IMR-90 (cell line): ENCODE results near the gene AUTS2. TPM values are rescaled to one million over a fixed set of nuclear protein-coding genes. Genes with fewer than 3 reads are reported as not detected.

ENCODE experiments used
- ATAC-seq: fragments of 200-7000 bp; cut with Tn5 transposase; 2 replicates; pipeline ENCODE4 v1.9.1; 2020; ENCODE audit warnings: low read depth, mild to moderate bottlenecking, moderate library complexity
- BruUV-seq: library from RNA; stranded (reverse); fragments of 400-500 nt; replicated peaks from 2 replicates; lab custom pipeline; 2021; lab: Mats Ljungman, UMichigan
- CTCF ChIA-PET: fragments of 300-600 bp; formaldehyde crosslinking; extraction: SDS; loops from one replicate; lab custom pipeline; 2021; ENCODE audit warnings: antibody characterized with exemption; lab: Yijun Ruan, JAX
- POLR2A ChIA-PET: fragments of 300-600 bp; sonication (Branson Sonifier 250); formaldehyde crosslinking; loops from one replicate; lab custom pipeline; 2022; ENCODE audit warnings: antibody characterized with exemption; ENCODE audit not compliant: unreplicated experiment; lab: Charles Lee
- DNase-seq: peaks from one replicate; pipeline ENCODE4 v3.0.0; 2013
- H2AFZ ChIP-seq: replicated peaks from 2 replicates; pipeline ENCODE3; 2013; ENCODE audit warnings: low read length, mild to moderate bottlenecking; ENCODE audit not compliant: poor library complexity
- H2AK5ac ChIP-seq: 2 replicates; pipeline ENCODE4 v1.6.1; 2013; ENCODE audit warnings: low read depth, low read length, inconsistent platforms
- H2AK9ac ChIP-seq: replicated peaks from 2 replicates; pipeline ENCODE3; 2013; ENCODE audit warnings: mild to moderate bottlenecking, low read depth, low read length, moderate library complexity; ENCODE audit not compliant: poor library complexity
- H2BK120ac ChIP-seq: 2 replicates; pipeline ENCODE4 v1.6.1; 2013; ENCODE audit warnings: low read depth, low read length, inconsistent platforms
- H2BK15ac ChIP-seq: 3 replicates; pipeline ENCODE4 v1.6.1; 2013; ENCODE audit warnings: low read depth, low read length, inconsistent platforms
- H2BK20ac ChIP-seq: 2 replicates; pipeline ENCODE4 v1.6.1; 2013; ENCODE audit warnings: low read depth, mild to moderate bottlenecking, inconsistent platforms, low read length, moderate library complexity
- H2BK5ac ChIP-seq: 2 replicates; pipeline ENCODE4 v1.6.1; 2013; ENCODE audit warnings: mild to moderate bottlenecking, low read depth, low read length, inconsistent platforms; ENCODE audit not compliant: poor library complexity, severe bottlenecking
- H3K14ac ChIP-seq: replicated peaks from 2 replicates; pipeline ENCODE4 v1.6.1; 2013; ENCODE audit warnings: low read depth, low read length, inconsistent platforms
- H3K18ac ChIP-seq: 2 replicates; pipeline ENCODE4 v1.6.1; 2013; ENCODE audit warnings: low read depth, low read length, control low read depth
- H3K23ac ChIP-seq: 2 replicates; pipeline ENCODE4 v1.6.1; 2013; ENCODE audit warnings: low read depth, low read length, inconsistent platforms
- H3K27ac ChIP-seq: 2 replicates; pipeline ENCODE4 v1.5.1; 2013; ENCODE audit warnings: mild to moderate bottlenecking, control low read depth, low read length; ENCODE audit not compliant: insufficient read depth
- H3K27me3 ChIP-seq: 2 replicates; pipeline ENCODE4 v1.6.1; 2013; ENCODE audit warnings: low read length; ENCODE audit not compliant: control insufficient read depth, insufficient read depth
- H3K36me3 ChIP-seq: 2 replicates; pipeline ENCODE4 v1.6.1; 2013; ENCODE audit warnings: low read length, mixed read lengths; ENCODE audit not compliant: control insufficient read depth, insufficient read depth
- H3K4ac ChIP-seq: 2 replicates; pipeline ENCODE4 v1.6.1; 2013; ENCODE audit warnings: low read depth, low read length, inconsistent platforms
- H3K4me1 ChIP-seq: 2 replicates; pipeline ENCODE4 v1.6.1; 2013; ENCODE audit warnings: low read length, mixed read lengths; ENCODE audit not compliant: control insufficient read depth, insufficient read depth
- H3K4me2 ChIP-seq: 2 replicates; pipeline ENCODE4 v1.6.1; 2013; ENCODE audit warnings: low read depth, mild to moderate bottlenecking, control low read depth, low read length, moderate library complexity
- H3K4me3 ChIP-seq: 2 replicates; pipeline ENCODE4 v1.5.1; 2013; ENCODE audit warnings: low read depth, mild to moderate bottlenecking, control low read depth, low read length, moderate library complexity; ENCODE audit not compliant: insufficient read depth
- H3K56ac ChIP-seq: 2 replicates; pipeline ENCODE4 v1.6.1; 2013; ENCODE audit warnings: low read length, inconsistent platforms; ENCODE audit not compliant: insufficient read depth; ENCODE audit errors: extremely low read depth
- H3K79me1 ChIP-seq, 2 experiments: 2 replicates each; pipeline ENCODE4 v1.6.1; 2013; ENCODE audit warnings: low read length in 2 of 2, inconsistent platforms in 1 of 2, low read depth in 1 of 2
- H3K9ac ChIP-seq: 2 replicates; pipeline ENCODE4 v1.6.1; 2013; ENCODE audit warnings: low read depth, low read length, control low read depth
- H3K9me1 ChIP-seq: 2 replicates; pipeline ENCODE4 v1.6.1; 2013; ENCODE audit warnings: low read length, inconsistent platforms; ENCODE audit not compliant: insufficient read depth
- H3K9me3 ChIP-seq: 2 replicates; pipeline ENCODE4 v1.6.1; 2013; ENCODE audit warnings: low read length; ENCODE audit not compliant: control insufficient read depth, insufficient read depth
- H4K20me1 ChIP-seq: 2 replicates; pipeline ENCODE4 v1.6.1; 2013; ENCODE audit warnings: low read length, inconsistent platforms; ENCODE audit not compliant: insufficient read depth
- H4K5ac ChIP-seq: 2 replicates; pipeline ENCODE4 v1.6.1; 2013; ENCODE audit warnings: mild to moderate bottlenecking, low read depth, low read length, control low read depth
- H4K8ac ChIP-seq, 2 experiments: 2 replicates each; pipeline ENCODE4 v1.6.1; 2013; ENCODE audit warnings: low read depth in 2 of 2, low read length in 2 of 2, control low read depth in 1 of 2, inconsistent platforms in 1 of 2
- H4K91ac ChIP-seq: 2 replicates; pipeline ENCODE4 v1.6.1; 2013; ENCODE audit warnings: low read depth, low read length, inconsistent platforms; ENCODE audit not compliant: insufficient read depth
- BHLHE40 ChIP-seq: fragments of 150-350 bp; IDR thresholded peaks from 2 replicates; pipeline ENCODE4 v1.6.1; 2016; ENCODE audit warnings: mild to moderate bottlenecking, low read depth, low read length
- CEBPB ChIP-seq: IDR thresholded peaks from 2 replicates; pipeline ENCODE4 v1.6.1; 2012; ENCODE audit warnings: low read depth, low read length, improper control_type of control experiment
- CHD1 ChIP-seq: IDR thresholded peaks from 2 replicates; pipeline ENCODE4 v1.6.1; 2012; ENCODE audit warnings: low read depth, low read length, improper control_type of control experiment
- MAZ ChIP-seq: IDR thresholded peaks from 2 replicates; pipeline ENCODE4 v1.6.1; 2012; ENCODE audit warnings: low read depth, mild to moderate bottlenecking, low read length, improper control_type of control experiment, moderate library complexity, borderline replicate concordance
- NFE2L2 ChIP-seq: fragments of 150-350 bp; IDR thresholded peaks from 2 replicates; pipeline ENCODE4 v1.6.1; 2016; ENCODE audit warnings: low read depth, mild to moderate bottlenecking, low read length
- RAD21 ChIP-seq: IDR thresholded peaks from 2 replicates; pipeline ENCODE4 v1.6.1; 2012; ENCODE audit warnings: low read length, improper control_type of control experiment
- SMC3 ChIP-seq: fragments of 150-350 bp; IDR thresholded peaks from 2 replicates; pipeline ENCODE4 v1.6.1; 2016; ENCODE audit warnings: low read depth, mild to moderate bottlenecking, antibody characterized with exemption, low read length, moderate library complexity
- WGBS, 2 experiments: methylation state at CpG; one replicate each; pipeline versions ENCODE4 v1.1.5 to v1.1.7; 2013; ENCODE audit warnings: missing lambda C conversion rate in 2 of 2; ENCODE audit not compliant: insufficient read length in 1 of 2; ENCODE audit errors: extremely low coverage in 2 of 2; 5-methylcytosine and 5-hydroxymethylcytosine counted together
- dilution Hi-C: fragments of 300-500 bp; cut with HindIII; formaldehyde crosslinking; loops from one replicate; pipeline ENCODE4 v1.14.3; 2018; ENCODE audit warnings: low sequenced_read_pairs; ENCODE audit not compliant: unreplicated experiment
- in situ Hi-C: fragments of 300-500 bp; cut with MboI; formaldehyde crosslinking; loops from 3 replicates; pipeline ENCODE4 v1.14.3; 2019; ENCODE audit warnings: low sequenced_read_pairs, inconsistent platforms, mixed read lengths
- intact Hi-C: fragments of 100-400 bp; cut with micrococcal nuclease; formaldehyde crosslinking; loops from 2 replicates; pipeline ENCODE4 v1.10.0; 2022
- polyA plus RNA-seq, 3 experiments: library from polyadenylated mRNA; depleted of rRNA; stranded (reverse); fragments of >200 nt; gene quantifications; 2 replicates each; pipeline ENCODE4 v1.2.3, GENCODE V29; 2012; ENCODE audit warnings: low replicate concordance in 1 of 3
- total RNA-seq: library from RNA; depleted of rRNA; stranded (reverse); fragments of >200 nt; gene quantifications from 2 replicates; pipeline ENCODE4 v1.2.3, GENCODE V29; 2012
- TF ChIP-seq, protein P1 (sequence below): fragments of 150-350 bp; IDR thresholded peaks from 2 replicates; pipeline ENCODE4 v1.6.1; 2017; ENCODE audit warnings: mild to moderate bottlenecking, antibody characterized with exemption, low read length, low read depth
- TF ChIP-seq, protein P2 (sequence below): fragments of 150-350 bp; IDR thresholded peaks from 2 replicates; pipeline ENCODE4 v1.6.1; 2016; ENCODE audit warnings: low read depth, mild to moderate bottlenecking, low read length, moderate library complexity, borderline replicate concordance
- TF ChIP-seq, protein P3 (sequence below): conservative IDR thresholded peaks from 2 replicates; pipeline ENCODE4 v1.5.1; 2012; ENCODE audit warnings: mild to moderate bottlenecking, low read depth, low read length, improper control_type of control experiment

The AUTS2 gene
- total and polyA plus RNA-seq, 2 of the 4 experiments (the other 2 are of a cell fraction): 0.90 to 3.0 TPM

DNA sequence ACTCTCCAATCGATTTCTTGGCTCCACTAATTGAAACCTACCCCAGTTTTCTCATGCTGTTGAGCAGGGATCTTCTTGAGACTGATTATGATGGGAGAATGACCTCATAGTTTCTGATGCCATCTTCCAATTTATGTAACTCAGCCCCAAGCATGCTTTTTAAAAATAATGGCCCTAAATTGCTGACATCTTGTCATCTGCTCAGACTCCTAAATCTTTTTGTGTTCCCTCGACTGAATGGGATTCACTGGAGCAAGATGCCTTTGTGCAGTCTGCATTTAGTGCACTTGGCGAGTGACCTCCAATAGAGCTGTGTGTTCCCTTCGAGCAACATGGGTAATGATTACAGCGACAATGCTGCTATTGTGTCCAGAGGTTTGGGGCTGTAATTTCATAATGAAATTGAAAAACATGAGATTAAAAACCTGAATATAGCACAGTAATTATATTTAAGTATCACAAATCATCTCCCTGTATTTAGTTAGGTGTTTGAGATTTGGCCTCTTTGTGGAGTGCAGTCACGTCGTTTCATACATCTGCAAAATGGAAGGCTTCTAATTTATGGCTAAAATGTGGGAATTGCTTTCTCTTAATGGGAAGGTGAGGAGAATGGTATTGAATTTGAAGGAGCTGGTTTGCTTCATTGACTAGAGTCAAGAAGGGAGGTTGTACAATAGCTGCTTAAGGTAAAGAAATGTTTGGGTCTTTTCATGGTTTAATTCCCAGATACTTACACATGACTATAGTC, 192.9 kb downstream of the AUTS2 start:
- H4K5ac ChIP-seq: no peak overlapping the region
- H3K14ac ChIP-seq: no peak overlapping the region
- DNase-seq: no peak
- H3K27me3 ChIP-seq: no peaks in the 10 kb centered on the region
- TF ChIP-seq CEBPB: no peak
- no peak for TF ChIP-seq NFE2L2
- TF ChIP-seq RAD21: no peak
- TF ChIP-seq, protein P1, sequence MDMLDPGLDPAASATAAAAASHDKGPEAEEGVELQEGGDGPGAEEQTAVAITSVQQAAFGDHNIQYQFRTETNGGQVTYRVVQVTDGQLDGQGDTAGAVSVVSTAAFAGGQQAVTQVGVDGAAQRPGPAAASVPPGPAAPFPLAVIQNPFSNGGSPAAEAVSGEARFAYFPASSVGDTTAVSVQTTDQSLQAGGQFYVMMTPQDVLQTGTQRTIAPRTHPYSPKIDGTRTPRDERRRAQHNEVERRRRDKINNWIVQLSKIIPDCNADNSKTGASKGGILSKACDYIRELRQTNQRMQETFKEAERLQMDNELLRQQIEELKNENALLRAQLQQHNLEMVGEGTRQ: no peak
- TF ChIP-seq SMC3: no peak
- TF ChIP-seq MAZ: no peak
- no peak for TF ChIP-seq CHD1
- TF ChIP-seq, protein P2, sequence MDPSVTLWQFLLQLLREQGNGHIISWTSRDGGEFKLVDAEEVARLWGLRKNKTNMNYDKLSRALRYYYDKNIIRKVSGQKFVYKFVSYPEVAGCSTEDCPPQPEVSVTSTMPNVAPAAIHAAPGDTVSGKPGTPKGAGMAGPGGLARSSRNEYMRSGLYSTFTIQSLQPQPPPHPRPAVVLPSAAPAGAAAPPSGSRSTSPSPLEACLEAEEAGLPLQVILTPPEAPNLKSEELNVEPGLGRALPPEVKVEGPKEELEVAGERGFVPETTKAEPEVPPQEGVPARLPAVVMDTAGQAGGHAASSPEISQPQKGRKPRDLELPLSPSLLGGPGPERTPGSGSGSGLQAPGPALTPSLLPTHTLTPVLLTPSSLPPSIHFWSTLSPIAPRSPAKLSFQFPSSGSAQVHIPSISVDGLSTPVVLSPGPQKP: no peak
- TF ChIP-seq BHLHE40: no peak
- TF ChIP-seq, protein P3, sequence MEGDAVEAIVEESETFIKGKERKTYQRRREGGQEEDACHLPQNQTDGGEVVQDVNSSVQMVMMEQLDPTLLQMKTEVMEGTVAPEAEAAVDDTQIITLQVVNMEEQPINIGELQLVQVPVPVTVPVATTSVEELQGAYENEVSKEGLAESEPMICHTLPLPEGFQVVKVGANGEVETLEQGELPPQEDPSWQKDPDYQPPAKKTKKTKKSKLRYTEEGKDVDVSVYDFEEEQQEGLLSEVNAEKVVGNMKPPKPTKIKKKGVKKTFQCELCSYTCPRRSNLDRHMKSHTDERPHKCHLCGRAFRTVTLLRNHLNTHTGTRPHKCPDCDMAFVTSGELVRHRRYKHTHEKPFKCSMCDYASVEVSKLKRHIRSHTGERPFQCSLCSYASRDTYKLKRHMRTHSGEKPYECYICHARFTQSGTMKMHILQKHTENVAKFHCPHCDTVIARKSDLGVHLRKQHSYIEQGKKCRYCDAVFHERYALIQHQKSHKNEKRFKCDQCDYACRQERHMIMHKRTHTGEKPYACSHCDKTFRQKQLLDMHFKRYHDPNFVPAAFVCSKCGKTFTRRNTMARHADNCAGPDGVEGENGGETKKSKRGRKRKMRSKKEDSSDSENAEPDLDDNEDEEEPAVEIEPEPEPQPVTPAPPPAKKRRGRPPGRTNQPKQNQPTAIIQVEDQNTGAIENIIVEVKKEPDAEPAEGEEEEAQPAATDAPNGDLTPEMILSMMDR: no peak
- no peak overlapping the region for H3K27ac ChIP-seq
- no peaks in the 10 kb centered on the region for H3K36me3 ChIP-seq
- no peak overlapping the region for H2AFZ ChIP-seq
- no peaks in the 10 kb centered on the region for H4K20me1 ChIP-seq
- no peak overlapping the region for H3K23ac ChIP-seq
- H2BK15ac ChIP-seq: no peak overlapping the region
- no peak overlapping the region for H3K4me2 ChIP-seq
- H3K79me1 ChIP-seq: no peaks in the 10 kb centered on the region
- H3K18ac ChIP-seq: no peak overlapping the region
- H3K9me1 ChIP-seq: no peaks in the 10 kb centered on the region
- no peak overlapping the region for H3K4ac ChIP-seq
- WGBS, 2 experiments: no CpG with 5 or more reads among the region's 7 CpGs
- H2AK5ac ChIP-seq: no peak overlapping the region
- no peak for ATAC-seq
- no peak overlapping the region for H4K91ac ChIP-seq
- BruUV-seq: no TSS peak
- no peak overlapping the region for H3K56ac ChIP-seq
- dilution Hi-C loops (no loop called here), in situ Hi-C loops (no loop called here), intact Hi-C loops (no loop called here)
- ChIA-PET CTCF (no interaction called here), POLR2A (no interaction called here)
- H3K9me3 ChIP-seq: 0 out of 2 replicates have a peak, but pooled peaks cover 3% of the 10 kb centered on the region
- H3K9ac ChIP-seq: no peak overlapping the region
- H4K8ac ChIP-seq: no peak overlapping the region
- no peak overlapping the region for H2BK20ac ChIP-seq
- H2BK5ac ChIP-seq: no peak overlapping the region
- H3K4me1 ChIP-seq: no peaks in the 10 kb centered on the region
- no peak overlapping the region for H3K4me3 ChIP-seq
- no peak overlapping the region for H2BK120ac ChIP-seq
- no peak overlapping the region for H2AK9ac ChIP-seq
